ENCODE measurements around the gene BACH1. TPM values are rescaled to one million over a fixed set of nuclear protein-coding genes. Genes with fewer than 3 reads are reported as not detected.

BACH1 gene
- total RNA-seq, 1 donor from 2014 or later = 27.3 TPM

DNA sequence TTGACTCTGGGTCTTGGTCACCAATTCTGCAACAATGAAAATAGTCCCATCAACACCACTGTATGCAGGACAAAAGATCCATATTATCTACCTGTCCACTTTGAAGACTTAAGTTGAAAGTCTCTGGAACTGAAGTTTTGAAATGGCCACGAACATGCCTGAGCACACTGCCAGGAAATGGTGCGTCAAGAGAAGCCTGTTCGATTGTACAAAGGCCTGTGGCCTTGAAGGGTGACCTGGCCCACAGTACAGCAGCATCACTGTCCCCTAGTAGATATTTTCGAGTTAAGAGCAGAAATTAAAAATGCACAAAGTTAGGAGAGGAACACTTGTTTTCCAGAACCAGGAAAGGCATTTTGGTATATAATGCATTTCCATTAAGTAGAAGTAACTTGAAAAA lies 78.5 kb downstream of the BACH1 start:
- DNase-seq (ENCODE audit: low read depth, low spot score) = no peak

DNA sequence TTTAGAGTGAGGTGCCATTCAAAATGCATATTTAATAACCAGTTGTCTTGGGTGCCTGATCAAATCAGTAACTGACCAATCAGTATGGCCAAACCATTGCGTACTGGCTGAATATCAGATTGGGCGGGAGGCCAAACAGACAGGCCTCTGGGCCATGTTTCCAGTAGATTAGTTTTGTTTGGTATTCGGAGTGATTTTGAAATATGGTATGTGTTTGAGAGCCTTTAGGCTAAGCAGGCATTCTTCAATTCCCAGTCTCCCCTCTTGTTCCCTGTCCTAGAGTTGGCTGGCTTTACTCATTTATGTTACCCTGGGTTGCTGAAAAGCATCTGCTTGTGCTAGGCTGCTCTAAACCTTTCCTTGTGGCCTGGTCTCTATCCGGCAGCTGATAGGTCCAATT lies 80.1 kb downstream of the BACH1 start:
- DNase-seq (ENCODE audit: low read depth, low spot score) = no peak

DNA sequence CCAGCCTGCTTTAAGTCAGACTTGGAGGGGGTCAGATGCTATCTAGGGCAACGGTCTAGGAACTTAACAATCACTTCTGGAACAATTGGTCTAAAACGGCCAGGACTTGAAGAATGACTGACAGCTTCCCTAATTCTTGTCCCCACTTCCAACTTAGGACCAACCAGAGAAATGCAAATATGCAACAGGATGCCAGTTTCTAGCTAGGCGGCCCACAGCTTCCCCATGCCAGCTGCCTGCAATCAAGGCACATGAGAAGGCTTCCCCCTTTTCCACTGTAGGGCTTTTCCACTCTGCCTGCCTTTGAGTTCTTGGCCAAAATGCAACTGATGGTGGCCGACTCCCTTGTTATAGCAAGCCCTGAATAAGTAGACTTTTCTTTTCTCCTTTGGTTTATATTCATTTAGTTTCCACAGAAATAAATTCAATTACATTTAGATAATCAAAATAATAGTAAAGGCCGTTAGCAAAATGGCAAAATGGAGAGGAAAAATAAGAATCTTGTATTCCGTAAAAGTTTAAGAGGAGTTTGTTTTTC lies 80.9 kb downstream of the BACH1 start:
- no peak for DNase-seq (ENCODE audit: low read depth, low spot score)

DNA sequence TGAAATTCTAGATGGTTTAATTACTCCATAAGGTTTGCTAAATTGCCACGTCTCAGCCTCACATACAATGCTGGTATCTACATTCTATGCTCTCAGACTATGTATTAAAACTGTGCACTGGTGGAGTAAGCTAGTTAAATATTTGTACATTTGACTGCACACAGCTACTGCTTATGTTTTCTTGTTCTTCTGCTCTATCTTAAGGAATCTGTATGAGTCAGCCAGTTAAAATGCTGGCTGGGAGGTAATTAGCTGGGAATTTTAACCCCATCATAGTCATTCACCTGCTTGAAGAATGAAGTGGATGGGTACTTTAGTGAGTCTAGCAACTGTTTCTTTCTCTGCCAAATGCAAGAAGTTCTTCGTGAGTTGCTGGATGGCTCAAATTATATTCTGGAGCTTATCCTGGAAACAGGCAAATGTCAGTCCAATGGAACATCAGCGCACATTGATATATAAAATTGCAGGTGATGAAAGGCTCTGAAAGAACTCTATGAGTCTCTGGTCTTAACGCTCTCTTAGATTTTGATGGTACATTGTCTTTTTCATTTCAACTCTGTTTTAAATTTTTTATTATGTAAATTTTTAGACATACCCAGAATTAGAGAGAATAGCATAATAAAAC lies 83.4 kb downstream of the BACH1 start:
- no peak for DNase-seq (ENCODE audit: low read depth, low spot score)

DNA sequence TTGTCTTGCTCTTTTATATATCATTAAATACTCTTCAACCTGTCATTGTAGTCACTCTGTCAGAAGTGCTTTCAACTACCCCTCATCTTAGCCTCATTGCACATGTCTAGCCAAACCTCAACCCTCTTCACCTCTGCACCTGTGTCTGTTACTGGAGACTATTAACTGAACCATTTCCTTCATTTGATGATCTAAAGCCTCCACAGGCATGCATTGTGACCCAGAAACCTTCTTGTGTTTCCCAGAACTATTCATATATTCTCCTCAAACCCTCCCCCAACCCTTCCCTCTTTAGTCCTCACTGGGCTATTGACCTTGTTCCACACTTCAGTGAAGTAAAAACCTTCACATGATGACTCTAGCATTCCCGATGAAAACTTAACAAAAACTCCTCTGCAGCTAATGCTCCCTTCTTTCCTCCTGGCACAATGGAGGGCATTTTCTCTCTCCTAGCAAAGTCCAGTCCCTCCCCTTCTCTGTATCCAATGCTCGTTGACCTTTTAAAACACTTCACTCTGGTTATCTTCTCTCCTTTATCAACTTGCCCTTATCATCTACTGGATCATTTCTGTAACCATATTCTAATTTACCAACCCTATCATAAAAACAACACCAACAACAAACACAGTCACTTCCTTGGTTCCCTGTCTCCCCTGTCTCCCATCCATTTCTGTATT lies 86.1 kb downstream of the BACH1 start:
- no peak for DNase-seq (ENCODE audit: low read depth, low spot score)

DNA sequence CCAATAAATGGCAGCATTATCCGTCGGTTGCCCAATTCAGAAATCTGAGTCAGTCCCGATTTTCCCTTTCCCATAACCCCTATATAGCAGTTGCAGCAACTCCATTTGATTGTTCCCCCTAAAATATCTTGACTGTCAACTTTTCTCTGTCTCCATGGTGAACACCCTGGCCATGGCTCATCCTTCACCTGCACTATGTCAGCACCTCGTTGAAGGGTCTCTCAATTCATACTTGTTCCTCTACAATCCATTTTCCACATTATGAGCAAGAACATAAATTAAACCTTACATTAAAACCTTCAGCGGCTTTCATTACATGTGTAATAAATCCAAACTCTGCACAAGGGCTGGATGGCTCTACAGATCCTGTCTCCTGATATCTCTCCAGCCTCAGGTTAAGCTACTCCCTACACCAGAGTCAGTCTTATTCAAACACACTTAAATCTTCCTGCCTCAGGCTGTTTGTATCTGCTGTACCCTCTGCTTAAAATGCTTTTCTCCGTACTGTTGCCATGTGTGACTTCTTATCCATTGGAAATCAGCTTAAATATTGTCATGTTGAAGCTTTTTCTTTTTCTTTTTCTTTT lies 87.3 kb downstream of the BACH1 start:
- DNase-seq (ENCODE audit: low read depth, low spot score) = no peak

DNA sequence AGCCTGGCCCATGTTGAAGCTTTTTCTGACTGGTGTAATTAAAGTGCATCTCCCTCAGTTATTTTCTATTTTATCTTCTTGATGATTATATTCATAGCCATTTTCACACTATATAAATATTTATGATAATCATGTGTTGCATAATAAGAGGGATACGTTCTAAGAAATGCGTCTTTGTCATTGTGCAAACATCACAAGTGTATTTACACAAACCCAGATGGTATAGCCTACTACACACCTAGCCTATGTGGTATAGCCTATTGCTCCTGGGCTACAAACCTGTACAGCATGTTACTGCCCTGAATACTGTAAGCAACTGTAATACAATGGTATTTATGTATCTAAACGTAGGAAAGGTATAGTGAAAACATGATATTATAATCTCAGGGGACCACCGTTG lies 88.1 kb downstream of the BACH1 start:
- no peak for DNase-seq (ENCODE audit: low read depth, low spot score)

DNA sequence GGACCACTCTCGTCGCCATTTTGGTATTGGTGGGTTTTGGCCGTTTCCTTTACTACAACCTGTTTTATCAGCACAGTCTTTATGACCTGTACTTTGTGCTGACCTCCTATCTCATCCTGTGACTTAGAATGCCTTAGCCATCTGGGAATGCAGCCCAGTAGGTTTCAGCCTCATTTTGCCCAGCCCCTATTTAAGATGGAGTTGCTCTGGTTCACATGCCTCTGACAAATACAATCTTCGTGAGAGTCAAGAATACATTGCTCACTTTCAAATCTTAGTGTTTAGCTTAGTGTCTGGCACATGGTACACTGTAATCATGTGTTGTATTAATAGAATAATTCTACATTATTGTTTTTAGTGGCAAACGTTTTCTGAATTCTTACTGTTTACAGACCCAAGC lies 88.9 kb downstream of the BACH1 start:
- no peak for DNase-seq (ENCODE audit: low read depth, low spot score)

DNA sequence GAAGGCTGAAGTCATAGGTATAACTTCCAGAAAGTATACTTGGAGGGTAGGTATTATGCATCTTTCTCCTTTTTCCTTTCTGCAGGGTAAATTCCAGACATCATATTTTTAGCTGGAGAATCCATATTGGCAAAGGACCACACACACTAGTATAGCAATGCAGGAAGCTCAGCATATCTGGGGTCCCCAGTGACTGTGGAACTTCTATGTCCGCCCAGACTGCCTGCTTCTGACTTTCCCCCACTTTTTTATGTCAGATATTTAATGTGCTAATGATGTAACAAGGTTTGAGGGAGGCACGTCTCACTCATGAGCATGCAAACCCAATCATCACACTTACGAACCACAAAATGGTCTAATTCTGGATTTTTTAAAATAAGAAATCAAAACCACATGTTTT lies 90.4 kb downstream of the BACH1 start:
- DNase-seq (ENCODE audit: low read depth, low spot score) = no peak

DNA sequence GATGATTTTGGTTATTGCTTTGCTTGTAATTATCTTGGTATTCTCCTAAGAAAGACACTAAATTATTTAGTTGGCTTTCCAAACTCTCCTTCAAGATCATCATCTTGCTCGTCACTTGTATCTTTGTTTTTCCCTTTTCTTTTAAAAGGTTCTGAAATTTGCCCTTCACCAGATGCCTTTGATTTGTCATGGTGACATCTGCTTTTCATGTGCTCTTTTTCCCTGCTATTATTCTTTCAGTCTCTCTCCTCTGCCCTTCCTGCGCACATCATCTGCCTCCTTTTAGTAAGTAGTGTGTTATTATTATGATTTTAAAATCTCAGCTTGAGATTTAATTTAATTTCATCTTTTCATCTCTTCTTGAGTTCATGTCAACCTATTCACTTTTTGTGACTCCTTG lies 92.1 kb downstream of the BACH1 start:
- no peak for DNase-seq (ENCODE audit: low read depth, low spot score)

DNA sequence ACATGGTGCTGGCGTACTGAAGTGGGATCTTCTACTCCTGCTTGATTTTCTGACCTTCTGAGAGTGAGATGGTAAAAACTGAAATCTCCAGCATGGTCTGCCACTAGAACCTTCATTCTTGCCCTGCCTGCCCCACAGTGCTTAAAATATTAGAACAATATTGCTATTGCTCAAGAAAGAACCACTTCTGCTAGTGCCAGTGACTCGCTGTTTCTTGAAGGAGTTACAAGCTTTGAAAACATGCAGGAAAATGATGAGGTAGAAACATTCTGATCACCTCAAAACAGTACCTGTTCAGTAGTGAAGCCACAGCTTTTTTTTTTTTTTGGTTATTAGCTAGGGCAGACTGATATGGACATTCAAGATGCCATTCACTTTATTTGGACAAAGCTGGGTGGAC lies 95.3 kb downstream of the BACH1 start:
- no peak for DNase-seq (ENCODE audit: low read depth, low spot score)

Other genes starting within 250 kb of the BACH1 start
- 316 and 404 TPM in 2 replicates for gene CCT8, start 225.3 kb upstream of the BACH1 start, total RNA-seq
- 6.6 and 7.6 TPM in 2 replicates for gene MAP3K7CL, start 168.3 kb upstream of the BACH1 start, total RNA-seq